ENCODE measurements around the gene FOXO4. TPM values are rescaled to one million over a fixed set of nuclear protein-coding genes. Genes with fewer than 3 reads are reported as not detected.
"Not testable (repeated sequence)": the region's sequence is repeated elsewhere in the genome, so short reads cannot be mapped to it uniquely, and the experiment has no call there.

FOXO4 gene, protein sequence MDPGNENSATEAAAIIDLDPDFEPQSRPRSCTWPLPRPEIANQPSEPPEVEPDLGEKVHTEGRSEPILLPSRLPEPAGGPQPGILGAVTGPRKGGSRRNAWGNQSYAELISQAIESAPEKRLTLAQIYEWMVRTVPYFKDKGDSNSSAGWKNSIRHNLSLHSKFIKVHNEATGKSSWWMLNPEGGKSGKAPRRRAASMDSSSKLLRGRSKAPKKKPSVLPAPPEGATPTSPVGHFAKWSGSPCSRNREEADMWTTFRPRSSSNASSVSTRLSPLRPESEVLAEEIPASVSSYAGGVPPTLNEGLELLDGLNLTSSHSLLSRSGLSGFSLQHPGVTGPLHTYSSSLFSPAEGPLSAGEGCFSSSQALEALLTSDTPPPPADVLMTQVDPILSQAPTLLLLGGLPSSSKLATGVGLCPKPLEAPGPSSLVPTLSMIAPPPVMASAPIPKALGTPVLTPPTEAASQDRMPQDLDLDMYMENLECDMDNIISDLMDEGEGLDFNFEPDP
- polyA plus RNA-seq (2013, experiment 1 of 2; ENCODE audit: insufficient read length), result 5.9 TPM
- 6.9 TPM for polyA plus RNA-seq (2013, experiment 2 of 2; ENCODE audit: insufficient read length)

DNA sequence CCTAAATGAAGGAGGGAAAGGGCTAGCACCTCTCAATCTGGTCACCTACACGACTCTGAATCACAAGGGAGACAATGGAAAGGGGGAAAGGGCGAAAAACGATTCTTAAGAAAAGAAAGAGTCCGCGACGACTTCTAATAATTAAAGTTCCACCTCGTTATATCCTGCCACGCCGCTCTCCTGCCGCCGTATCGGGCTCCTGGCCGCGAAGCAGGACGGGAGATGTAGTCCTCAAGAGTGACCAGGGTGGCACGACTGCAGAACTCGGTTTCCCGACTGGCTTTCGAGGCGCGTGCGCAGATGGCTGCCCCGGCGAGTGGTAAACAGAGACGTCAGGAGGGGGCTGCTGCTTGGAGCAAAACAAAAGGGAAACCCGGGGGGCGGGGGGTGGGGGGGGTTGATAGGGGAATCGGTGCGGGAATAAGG lies at the start of gene FOXO4:
Gene FOXO4, plus strand, starts transcription at position 297 of the 426 bp plus-strand sequence. CDS start 678 bp downstream, outside the sequence.
- DNase-seq, result peak; percentile 82

DNA sequence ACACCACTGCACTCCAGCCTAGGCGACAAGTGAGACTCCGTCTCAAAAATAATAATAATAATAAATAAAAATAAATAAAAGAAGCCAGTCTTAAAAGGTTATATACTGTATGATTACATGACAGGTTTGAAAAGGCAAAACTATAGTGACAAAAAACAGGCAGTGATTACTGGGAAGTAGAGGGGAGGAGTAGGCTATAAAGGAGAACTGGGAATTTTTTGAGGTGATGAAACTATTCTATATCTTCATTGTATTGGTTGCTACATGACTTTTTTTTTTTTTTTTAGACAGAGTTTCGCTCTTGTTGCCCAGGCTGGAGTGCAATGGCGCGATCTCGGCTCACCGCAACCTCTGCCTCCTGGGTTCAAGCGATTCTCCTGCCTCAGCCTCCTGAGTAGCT lies 47.8 kb upstream of the FOXO4 start:
- DNase-seq, result not testable (repeated sequence)

DNA sequence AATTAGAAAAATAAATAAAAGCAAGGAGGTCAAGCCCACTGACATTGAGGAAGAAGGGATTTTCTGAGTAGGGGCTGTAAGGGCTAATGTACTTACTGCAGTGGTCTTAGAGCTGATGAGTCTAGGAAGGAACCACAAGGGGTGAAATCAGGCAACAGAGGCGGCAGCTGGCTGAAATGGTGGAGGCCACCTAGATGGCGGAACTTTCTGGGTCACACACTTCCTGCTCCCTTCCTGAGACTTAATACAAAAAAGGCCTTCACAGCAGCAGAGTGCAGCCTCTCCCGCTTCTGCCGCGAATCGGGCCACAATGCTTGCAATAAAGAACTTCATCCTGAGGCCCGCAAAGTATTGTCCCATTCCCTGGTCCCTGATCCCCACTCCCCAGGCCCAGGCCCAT lies 42.9 kb upstream of the FOXO4 start:
- no peak for DNase-seq

DNA sequence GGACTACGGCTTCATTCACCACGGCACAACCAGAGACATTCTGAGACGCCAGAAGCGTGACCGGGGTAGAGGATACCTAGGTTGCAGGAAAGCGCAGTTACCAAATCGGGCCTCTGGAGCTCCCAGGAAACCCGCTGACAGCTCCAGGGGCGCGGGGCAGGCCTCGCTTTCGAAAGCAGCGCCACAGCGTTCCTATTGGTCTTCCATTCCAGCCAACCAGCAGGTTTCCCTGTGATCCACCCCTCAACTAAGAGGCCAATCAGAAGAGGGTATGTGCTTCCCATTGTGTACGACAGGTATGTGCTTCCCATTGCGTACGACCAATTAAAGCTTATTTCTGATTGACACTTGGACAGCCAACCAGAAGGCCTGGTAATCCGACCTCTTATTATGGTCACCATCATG lies 42.4 kb upstream of the FOXO4 start:
- DNase-seq, result peak; percentile 3

DNA sequence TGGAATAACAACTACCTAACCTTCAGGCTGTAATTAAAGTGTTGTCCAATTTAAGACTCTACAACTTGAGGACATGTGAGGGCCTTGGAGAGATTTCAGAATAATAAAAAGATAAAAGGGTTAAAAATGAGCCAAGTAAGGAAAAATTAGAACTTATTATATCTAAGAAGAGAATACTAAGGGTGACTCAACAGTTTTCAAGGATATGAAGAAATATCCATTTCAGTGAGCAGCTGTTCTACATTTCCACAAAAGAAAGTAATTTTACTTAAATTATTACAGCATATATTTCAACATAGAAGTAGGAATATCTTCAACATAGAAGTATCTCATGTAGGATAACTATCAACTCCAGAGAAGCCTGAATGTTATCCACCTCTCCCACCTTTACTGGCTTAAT lies 38.8 kb upstream of the FOXO4 start:
- no peak for DNase-seq

DNA sequence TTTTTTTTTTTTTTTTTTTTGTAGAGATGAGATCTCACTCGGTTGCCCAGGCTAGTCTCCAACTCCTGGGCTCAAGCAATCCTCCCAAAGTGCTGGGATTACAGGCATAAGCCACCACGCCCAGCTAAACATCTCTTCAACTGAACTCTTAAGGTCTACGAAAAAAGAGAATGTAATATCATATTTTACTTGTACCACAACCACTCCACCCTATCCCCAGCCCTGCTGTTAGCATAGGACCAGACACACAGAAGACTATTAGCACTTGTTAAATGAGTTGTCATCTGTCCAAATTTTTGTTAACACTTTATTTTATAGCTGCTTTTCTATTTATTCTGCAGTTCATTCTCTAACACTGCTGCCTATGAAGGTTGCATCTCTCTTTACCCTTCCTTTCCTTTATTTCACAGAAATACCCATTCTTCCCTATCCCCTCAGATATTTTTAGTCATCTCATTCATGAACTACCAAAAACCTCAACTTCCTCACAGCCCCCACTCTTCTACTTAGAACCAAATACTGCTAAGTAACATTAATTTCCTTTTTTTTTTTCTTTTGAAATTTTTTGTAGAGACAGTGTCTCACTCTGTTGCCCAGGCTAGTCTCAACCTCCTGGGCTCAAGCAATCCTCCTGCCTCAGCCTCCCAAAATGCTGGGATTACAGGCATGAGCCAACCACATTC lies 37.7 kb upstream of the FOXO4 start:
- DNase-seq, result no peak

DNA sequence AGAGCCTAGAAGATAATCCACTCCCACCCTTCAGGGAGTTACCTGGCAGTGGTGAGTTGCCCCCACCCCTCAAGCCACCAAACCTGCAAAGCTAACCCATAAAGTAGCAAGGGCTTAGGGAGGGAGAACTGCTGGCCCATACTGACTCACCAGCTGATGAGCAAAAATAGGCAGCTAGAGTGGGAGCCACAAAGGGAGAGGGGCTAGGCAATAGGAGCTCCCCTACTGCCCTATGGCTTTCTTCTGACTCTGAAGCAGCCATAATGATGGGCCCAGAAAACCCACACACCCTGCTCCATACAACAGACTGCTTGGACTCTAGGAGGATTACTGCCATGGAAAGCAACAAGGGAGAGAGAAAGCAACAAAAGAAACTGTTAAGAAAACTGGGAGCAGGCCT lies 35.5 kb upstream of the FOXO4 start:
- no peak for DNase-seq

DNA sequence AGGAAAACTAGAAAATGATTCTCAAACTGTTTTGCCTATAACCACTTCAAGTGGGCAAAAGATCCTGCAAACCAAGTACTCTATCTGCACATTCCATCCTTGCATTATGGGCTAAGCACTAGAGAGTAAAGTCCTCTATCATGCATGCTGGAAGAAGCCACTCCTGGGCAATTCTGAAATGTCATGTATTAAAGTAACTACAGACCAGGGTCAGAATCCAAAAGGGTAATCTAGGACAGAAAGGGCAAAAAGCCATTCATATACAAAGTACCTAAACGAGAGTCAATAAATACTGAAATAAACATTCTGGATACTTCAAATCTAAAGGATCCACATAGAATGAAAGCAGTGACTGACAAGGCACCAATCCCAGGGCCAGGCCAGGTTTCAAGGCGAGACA lies 28.6 kb upstream of the FOXO4 start:
- no peak for DNase-seq

DNA sequence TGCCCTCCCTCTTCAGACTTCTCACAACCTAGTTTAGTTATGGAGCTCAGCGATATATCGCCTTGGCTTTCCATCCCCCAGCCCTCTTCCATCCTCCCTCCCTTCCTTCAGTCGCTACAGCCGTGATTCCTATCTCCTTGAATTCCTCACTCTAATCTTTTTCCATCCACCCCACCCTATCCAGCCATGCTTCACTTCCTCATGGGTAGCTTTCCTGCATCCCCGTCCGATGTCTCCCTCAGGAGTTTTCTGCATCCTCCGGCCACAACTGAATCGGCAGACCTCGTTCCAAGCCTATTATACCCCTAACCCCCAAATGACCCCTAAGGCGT lies 28.0 kb upstream of the FOXO4 start:
- DNase-seq, result no peak

DNA sequence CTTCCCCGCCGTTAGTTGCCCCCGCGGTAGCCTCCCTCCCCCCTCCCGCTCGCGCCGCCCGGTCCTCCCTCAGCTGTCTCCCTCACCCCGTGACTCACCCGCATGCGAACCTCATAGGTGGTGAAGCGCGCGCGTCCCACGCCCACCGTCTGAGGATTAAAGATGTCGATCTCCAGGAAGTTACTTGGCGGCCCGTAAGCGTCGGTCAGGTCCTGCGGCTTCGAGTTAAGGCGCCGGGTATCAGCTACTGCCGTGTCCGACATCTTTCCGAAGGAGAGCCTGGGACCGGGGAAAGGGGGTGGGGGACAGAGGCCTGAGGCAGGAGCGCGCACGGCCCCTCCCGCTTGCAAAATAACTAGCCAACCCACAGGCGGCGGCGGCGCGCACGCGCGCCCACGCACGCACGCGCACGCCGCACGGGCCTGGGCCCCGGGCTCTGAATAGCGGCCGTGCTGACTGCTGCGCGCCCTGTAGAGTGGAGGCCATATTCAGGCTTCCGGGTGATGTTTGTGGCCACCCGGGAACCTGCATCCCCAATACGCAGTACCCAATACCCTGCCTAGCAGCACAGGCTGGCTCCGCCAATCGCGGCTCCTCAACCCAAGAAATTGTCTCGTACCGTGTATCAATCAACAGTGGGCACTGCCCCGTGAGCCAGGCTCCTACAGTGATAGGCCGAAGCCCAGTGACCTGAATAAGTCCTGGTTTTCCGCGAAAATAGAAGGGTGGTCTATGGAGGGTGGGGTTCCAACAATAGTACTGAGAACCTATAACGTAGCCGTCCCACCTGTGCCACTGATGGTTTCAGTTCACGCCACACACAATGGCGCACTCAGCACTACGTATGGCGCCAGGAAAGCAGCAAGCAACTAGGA lies 27.4 kb upstream of the FOXO4 start, which contains the start of gene SNX12:
Gene SNX12, minus strand, starts transcription at position 291 of the 875 bp plus-strand sequence. Its CDS starts 28 bp downstream, at position 263.
- DNase-seq, result peak; percentile 95

DNA sequence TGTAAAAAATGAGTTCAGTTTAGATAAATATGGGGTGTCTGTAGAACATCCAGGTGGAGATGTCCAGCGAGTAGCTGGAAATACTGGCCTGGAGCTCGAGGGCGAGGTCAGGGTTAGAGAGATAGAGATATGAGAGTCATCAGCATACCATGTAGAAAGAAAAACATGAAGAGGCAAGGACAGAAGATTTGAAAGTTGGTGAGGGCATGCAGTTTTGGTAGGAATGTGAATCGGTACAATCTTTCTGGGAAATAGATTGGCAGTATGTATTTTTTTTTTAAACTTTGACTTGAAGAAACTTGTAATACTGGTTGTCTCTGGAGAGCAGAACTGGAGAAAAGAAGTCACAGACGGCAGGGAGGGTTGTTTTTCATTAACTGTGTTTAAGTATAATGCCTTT lies 25.1 kb upstream of the FOXO4 start:
- DNase-seq, result no peak

DNA sequence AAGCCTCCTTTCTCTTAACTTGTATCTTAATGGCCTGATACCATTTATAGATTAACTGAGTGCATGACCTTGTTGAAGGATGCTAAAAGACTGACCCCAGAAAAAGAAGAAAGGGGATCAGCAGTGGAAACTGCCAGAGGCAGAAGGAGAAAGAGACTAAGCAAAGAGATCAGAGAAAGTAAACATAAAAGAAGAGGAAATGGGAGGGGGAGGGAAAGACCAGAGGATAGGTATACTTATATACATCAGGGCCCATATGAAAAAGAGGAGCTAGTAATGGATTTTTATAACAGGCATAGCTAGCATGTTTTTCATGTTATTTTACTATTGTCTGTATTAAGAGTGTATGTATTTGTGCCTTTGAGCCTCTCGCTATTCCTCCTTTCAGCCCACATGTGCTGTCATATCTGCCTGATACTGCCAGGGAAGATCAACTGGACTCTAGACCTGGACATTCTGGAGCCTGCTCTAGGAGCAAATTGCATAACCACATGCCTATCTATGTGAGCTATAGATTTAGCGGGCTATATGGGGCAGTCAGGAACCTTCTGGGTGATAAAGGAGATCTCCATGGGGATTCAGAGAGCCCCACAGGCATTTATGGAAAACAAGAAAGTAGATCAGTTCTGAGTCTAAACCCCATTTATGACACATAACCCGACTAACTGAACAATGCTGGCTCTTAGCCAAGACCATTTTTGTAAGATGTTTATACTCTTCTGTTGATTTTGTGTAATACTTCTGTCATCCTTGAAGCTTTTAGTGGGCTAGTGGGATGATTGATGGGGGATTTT lies 14.1 kb upstream of the FOXO4 start:
- peak; percentile 13 for DNase-seq

DNA sequence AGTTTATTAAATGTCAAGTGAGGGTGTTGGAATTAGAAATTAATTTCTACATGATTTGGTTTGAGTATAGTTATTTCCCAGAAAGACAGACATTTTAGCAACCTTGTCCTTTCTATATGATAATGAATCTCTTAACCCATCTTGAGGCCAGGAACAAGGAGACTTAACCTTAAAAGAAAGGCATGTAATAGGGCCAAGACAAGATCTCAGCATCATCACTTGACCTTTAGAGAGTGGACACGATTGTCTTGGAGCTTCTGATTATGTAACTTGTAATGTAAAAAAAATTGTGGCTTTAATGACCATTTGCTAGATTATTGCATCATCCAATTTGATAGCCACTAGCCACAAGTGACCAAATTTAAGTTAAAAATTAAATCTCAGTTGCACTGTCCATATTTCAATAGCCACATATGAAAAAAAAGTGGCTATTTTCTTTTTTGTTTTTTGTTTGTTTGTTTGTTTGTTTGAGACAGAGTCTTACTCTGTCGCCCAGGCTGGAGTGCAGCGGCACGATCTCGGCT lies 13.5 kb upstream of the FOXO4 start:
- no peak for DNase-seq

DNA sequence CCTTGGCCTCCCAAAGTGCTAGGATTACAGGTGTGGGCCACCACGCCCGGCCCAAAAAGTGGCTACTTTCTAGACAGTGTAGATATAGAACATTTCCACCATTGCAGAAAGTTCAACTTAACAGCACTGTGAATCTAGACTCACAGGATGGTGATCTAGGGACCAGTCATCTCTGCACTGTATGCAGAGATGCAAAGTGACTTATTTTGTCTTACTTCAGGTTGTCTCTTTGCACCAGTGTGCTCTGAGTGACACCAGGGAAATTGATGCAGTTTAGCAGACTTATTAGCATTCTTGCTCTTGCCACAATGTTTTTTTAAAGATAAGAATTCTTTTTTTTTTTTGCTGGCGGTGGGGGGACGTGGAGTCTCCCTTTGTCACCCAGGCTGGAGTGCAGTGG lies 12.8 kb upstream of the FOXO4 start:
- DNase-seq, result no peak

DNA sequence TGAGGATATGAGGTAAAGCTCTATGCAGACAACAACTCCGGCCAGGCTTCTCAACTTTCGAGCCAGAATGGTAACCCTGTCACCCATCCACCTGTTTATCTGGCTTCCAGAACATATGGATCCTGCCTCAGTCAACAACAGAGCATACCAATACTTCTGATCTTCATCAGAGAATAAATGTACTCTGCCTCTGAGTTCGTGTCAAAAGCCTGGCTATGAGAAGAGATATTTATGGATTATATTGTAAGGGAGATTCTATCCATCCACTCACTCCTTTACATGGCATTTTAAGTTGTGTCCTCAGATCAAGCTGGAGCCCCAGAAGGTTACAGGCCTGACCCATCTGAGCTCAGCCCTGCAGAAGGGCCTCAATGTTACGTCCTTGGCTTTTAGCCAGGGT lies 9.8 kb upstream of the FOXO4 start:
- no peak for DNase-seq

DNA sequence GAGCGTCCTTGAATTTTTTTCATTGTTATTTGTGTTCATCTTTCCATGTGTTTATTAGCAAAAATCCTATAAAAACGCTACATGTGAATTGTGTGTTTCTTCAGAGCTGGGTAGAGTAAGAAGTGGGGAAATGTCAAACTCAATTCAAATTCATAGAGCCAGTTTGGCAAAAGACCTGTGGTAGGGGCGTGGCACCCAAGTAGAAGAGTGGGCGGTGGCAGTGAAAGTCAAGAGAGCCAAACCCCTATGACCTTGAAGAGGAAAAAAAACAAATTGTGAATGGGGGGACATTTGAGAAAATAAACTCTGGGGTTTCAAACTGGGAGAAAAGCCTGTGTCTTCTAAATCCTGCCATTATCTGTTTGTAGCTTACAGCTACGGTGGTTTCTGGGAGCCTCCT lies 4.4 kb upstream of the FOXO4 start:
- DNase-seq, result no peak

DNA sequence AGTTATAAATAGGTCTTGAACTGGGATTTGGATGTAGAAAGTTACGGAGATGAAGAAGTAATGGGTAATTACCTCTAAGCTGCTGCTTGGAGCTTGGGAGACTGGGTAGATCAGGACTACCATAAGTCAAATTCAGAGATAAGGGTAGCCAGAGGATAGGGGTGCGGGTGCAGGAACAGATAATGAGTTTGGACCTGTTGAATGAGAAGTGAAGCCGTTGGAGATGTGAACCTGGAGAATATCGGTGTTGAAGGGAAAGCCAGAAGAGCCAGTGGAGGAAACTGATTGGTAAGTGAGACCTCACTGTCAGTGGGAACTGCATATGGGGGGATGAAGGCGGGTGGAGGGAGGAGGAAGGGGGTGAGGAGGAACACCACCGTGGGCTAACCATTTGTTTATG lies 618 bp upstream of the FOXO4 start:
- no peak for DNase-seq

DNA sequence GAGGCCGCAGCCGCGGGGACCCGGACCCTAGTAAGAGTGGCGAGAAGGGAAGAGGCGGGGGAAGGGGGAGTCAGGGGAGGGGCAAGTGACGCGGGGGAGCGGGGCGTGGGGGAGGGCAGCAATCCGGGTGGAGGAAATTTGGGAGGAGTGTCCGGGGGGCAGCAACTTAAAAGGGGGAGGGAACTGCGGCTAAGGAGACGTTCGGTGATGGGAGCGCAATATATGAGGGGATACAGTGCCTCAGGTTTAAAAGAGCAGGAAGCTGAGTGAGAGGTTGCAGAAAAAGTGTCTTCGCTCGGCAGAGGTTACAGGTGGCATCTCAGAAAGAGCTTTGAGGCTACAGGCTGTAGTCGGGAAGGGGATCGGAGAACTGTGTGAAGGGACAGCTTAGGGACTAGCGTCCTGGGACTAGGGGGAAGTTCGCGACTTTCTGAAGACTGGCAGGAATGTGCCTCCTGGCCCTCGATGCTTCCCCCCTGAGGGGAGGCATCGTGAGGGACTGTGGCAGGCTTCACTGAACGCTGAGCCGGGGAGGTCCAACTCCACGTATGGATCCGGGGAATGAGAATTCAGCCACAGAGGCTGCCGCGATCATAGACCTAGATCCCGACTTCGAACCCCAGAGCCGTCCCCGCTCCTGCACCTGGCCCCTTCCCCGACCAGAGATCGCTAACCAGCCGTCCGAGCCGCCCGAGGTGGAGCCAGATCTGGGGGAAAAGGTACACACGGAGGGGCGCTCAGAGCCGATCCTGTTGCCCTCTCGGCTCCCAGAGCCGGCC lies 519 bp downstream of the FOXO4 start:
- DNase-seq, result no peak

DNA sequence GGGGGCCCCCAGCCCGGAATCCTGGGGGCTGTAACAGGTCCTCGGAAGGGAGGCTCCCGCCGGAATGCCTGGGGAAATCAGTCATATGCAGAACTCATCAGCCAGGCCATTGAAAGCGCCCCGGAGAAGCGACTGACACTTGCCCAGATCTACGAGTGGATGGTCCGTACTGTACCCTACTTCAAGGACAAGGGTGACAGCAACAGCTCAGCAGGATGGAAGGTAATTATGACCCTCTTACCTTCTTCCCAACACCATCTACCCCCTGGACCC lies 1.0 kb downstream of the FOXO4 start:
- DNase-seq, result no peak

DNA sequence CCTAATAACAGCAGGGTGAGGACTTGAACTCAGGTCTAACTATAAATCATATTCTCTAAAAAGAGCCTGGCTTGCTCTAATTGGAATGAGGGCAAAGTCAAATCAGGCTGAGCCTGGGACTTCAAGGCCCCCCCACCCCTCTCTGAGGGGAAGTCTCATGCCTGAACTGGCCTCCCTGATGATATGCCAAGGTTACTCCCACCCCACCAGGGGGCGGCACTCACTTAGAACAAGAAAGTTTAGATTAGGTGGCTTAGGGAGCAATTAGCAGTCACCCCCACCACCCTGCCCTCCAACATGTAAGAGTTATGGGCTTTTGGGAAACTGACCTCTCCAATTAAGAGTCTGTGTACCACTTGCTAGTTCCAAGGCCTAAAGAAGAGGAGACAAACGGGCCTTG lies 2.7 kb downstream of the FOXO4 start:
- DNase-seq, result peak; percentile 35

DNA sequence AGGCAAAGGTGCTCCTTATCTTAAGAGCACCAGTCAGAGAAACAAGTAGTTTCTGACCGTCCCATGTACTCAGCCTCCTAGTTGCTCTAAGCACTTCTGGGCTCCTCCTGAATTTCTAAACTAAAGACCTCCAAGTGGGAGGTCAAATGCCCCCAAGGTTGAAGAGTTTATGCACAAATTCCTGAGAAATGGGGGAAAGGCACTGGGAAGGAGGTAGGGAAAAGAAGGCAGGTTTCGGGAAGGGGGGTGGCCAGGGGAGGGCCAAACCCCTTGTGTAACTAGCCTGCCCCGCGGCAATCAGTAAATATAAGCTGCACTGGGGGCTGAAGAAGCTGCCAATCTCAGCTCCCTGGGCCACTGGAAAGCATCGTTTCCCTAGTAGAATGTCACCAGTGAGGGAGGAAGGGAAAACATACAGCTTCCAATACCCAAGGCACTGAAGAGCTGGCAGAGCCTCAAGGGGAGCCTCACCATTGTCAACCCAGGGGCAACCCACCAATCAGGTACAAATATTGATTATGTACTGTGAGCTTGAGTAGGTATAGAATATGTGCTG lies 3.4 kb downstream of the FOXO4 start:
- no peak for DNase-seq
